Common myeloid progenitor, CD34-positive (primary cell): ENCODE results near the gene PPIP5K2.

Experiments used
- CTCF ChIA-PET: fragments of 350-600 bp; sonication (Branson Sonifier 250); formaldehyde crosslinking; loops from one replicate; lab custom pipeline; 2021; ENCODE audit warnings: antibody characterized with exemption; lab: Charles Lee
- POLR2A ChIA-PET: fragments of 350-600 bp; sonication (Branson Sonifier 250); formaldehyde crosslinking; loops from one replicate; lab custom pipeline; 2021; ENCODE audit warnings: antibody characterized with exemption; lab: Charles Lee
- DNase-seq, 3 donors: peaks; one replicate each; pipeline versions ENCODE4 v3.0.0 to v3.0.0-alpha.2; 2013
- H3K27ac ChIP-seq, 2 experiments: 1 replicate in 1 of 2; 2 replicates in 1 of 2; pipeline ENCODE4 v1.7.0; 2013; ENCODE audit warnings: inconsistent platforms in 2 of 2, low read length in 2 of 2, mild to moderate bottlenecking in 2 of 2, low read depth in 1 of 2, moderate library complexity in 1 of 2; ENCODE audit not compliant: severe bottlenecking in 2 of 2, insufficient read depth in 1 of 2, poor library complexity in 1 of 2
- H3K27me3 ChIP-seq, 5 experiments: replicated peaks in 2 of 5; 1 replicate in 3 of 5; 2 replicates in 2 of 5; pipeline versions ENCODE4 v1.6.1 to v1.7.0; 2013; ENCODE audit warnings: low read length in 4 of 5, mild to moderate bottlenecking in 2 of 5, moderate library complexity in 2 of 5, inconsistent platforms in 1 of 5; ENCODE audit not compliant: insufficient read depth in 5 of 5, control insufficient read depth in 4 of 5
- H3K36me3 ChIP-seq, 4 experiments: 1 replicate in 2 of 4; 2 replicates in 2 of 4; pipeline versions ENCODE4 v1.6.1 to v1.7.0; 2013; ENCODE audit warnings: low read length in 3 of 4, control low read depth in 1 of 4, mild to moderate bottlenecking in 1 of 4; ENCODE audit not compliant: control insufficient read depth in 4 of 4, insufficient read depth in 4 of 4
- H3K4me1 ChIP-seq, 4 experiments: 1 replicate in 3 of 4; 2 replicates in 1 of 4; pipeline versions ENCODE4 v1.6.1 to v1.7.1; 2013; ENCODE audit warnings: low read length in 3 of 4, mild to moderate bottlenecking in 3 of 4, control low read depth in 1 of 4, inconsistent platforms in 1 of 4, moderate library complexity in 1 of 4; ENCODE audit not compliant: control insufficient read depth in 4 of 4, insufficient read depth in 4 of 4; ENCODE audit errors: control extremely low read depth in 1 of 4
- H3K4me3 ChIP-seq, 7 experiments: 1 replicate in 4 of 7; 2 replicates in 3 of 7; pipeline versions ENCODE4 v1.5.1 to v1.7.0; 2013; ENCODE audit warnings: mild to moderate bottlenecking in 7 of 7, low read length in 6 of 7, moderate library complexity in 6 of 7, inconsistent platforms in 2 of 7, low read depth in 2 of 7, control low read depth in 1 of 7; ENCODE audit not compliant: insufficient read depth in 4 of 7, control insufficient read depth in 1 of 7; ENCODE audit errors: extremely low read depth in 1 of 7
- H3K9me3 ChIP-seq, 5 experiments: 1 replicate in 4 of 5; 2 replicates in 1 of 5; pipeline versions ENCODE4 v1.6.1 to v1.7.1; 2013; ENCODE audit warnings: low read length in 4 of 5, mild to moderate bottlenecking in 2 of 5, inconsistent platforms in 1 of 5, low read depth in 1 of 5, moderate library complexity in 1 of 5; ENCODE audit not compliant: control insufficient read depth in 4 of 5, insufficient read depth in 2 of 5; ENCODE audit errors: control extremely low read depth in 1 of 5
- WGBS: methylation state at CpG from one replicate; pipeline ENCODE4 v1.1.5; 2013; ENCODE audit not compliant: insufficient coverage; 5-methylcytosine and 5-hydroxymethylcytosine counted together

PPIP5K2 gene

GRCh38 chr5:103119070-103119764 lies 884 bp upstream of the PPIP5K2 start:
- H3K27me3 ChIP-seq: no peaks in the 10 kb centered on the region
- no peaks in the 10 kb centered on the region for H3K9me3 ChIP-seq
- ChIA-PET POLR2A (interaction anchor here (0.9 to 1.2 kb wide), 2 partner anchors 10 kb away, joined by 5 to 8 read pairs; no protein-coding TSS in a partner anchor), CTCF (interaction anchor here (0.9 to 2.4 kb wide), 5 partner anchors 11 to 1177 kb away, joined by 3 to 6 read pairs (median 3); partner anchors contain the start of gene SLCO4C1)
- H3K4me3 ChIP-seq: peak overlapping the region; percentile 82 to 100 (median 98)
- DNase-seq: peak; percentile 22 to 60 (median 45)
- peak overlapping the region; percentile 88 to 97 for H3K27ac ChIP-seq
- WGBS: 2% methylated on average over 15 of the region's 15 CpGs
- H3K4me1 ChIP-seq: peaks cover 14 to 45% (median 33%) of the 10 kb centered on the region in 4 experiments
- peaks cover 0 to 13% (median 0%) of the 10 kb centered on the region in 4 experiments for H3K36me3 ChIP-seq

GRCh38 chr5:103120607-103121200 lies 603 bp downstream of the PPIP5K2 start:
- CTCF ChIA-PET: interaction anchor here (0.9 to 2.4 kb wide), 5 partner anchors 9 to 824 kb away, joined by 3 to 6 read pairs (median 3); partner anchors contain the start of gene SLCO4C1
- Histone ChIP-seq H3K27me3 (no peaks in the 10 kb centered on the region), H3K27ac (peak overlapping the region; percentile 88 to 97), H3K4me1 (peaks cover 14 to 45% (median 33%) of the 10 kb centered on the region in 4 experiments), H3K36me3 (peaks cover 0 to 13% (median 3%) of the 10 kb centered on the region in 4 experiments), H3K4me3 (peak overlapping the region; percentile 82 to 100 (median 98)), H3K9me3 (no peaks in the 10 kb centered on the region)
- WGBS: 0% methylated on average over 11 of the region's 17 CpGs
- DNase-seq: no peak
- POLR2A ChIA-PET: interaction anchor here (0.7 to 1.2 kb wide), 2 partner anchors 8 to 151 kb away, joined by 5 to 8 read pairs; no protein-coding TSS in a partner anchor

DNA sequence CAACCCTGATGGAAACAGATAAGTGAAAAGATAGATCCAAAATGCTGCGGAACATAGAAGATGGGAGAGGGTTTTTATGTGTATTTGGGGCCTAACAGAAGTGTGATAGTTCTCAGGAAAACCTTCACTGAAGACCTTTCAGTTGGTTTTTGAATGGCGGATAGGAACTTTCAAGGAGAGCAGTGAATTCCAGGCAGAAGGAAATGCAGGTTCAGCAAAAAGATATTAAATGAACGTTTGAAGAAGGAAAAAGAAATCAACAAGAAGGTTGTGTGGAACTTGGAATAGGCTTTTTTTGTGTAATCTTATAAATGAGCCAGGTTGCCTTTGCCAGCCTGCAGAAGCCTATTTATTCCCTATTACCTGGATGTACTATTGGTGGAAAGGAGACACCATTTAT lies 2.1 kb downstream of the PPIP5K2 start:
- Histone ChIP-seq H3K4me3 (peak overlapping the region in 2 of 7 experiments; percentile 34 to 100), H3K27ac (no peak overlapping the region), H3K36me3 (peaks cover 0 to 13% (median 3%) of the 10 kb centered on the region in 4 experiments), H3K9me3 (no peaks in the 10 kb centered on the region), H3K27me3 (no peaks in the 10 kb centered on the region), H3K4me1 (peaks cover 14 to 44% (median 33%) of the 10 kb centered on the region in 4 experiments)
- DNase-seq: no peak
- ChIA-PET POLR2A (no interaction called here), CTCF (interaction anchor here (1.2 kb wide), 1 partner anchor 17 kb away, joined by 4 read pairs; no protein-coding TSS in a partner anchor)
- WGBS: 70% methylated on average over 3 of the region's 3 CpGs

GRCh38 chr5:103126557-103126956 lies 6.5 kb downstream of the PPIP5K2 start:
- no peak for DNase-seq
- no peaks in the 10 kb centered on the region for H3K27me3 ChIP-seq
- no peaks in the 10 kb centered on the region for H3K9me3 ChIP-seq
- H3K4me1 ChIP-seq: peaks cover 2 to 14% (median 10%) of the 10 kb centered on the region in 4 experiments
- WGBS: 100% methylated on average over 5 of the region's 5 CpGs
- CTCF ChIA-PET: interaction anchor here (1.0 to 1.6 kb wide), 2 partner anchors 13 to 21 kb away, joined by 3 to 7 read pairs; no protein-coding TSS in a partner anchor
- POLR2A ChIA-PET: no interaction called here
- H3K36me3 ChIP-seq: peaks cover 2 to 18% (median 7%) of the 10 kb centered on the region in 4 experiments
- no peak overlapping the region for H3K4me3 ChIP-seq
- H3K27ac ChIP-seq: no peak overlapping the region

GRCh38 chr5:103127292-103127817 lies 7.3 kb downstream of the PPIP5K2 start:
- Histone ChIP-seq H3K4me3 (no peak overlapping the region), H3K27me3 (no peaks in the 10 kb centered on the region), H3K4me1 (peaks cover 0 to 6% (median 4%) of the 10 kb centered on the region in 4 experiments), H3K9me3 (no peaks in the 10 kb centered on the region), H3K36me3 (peaks cover 2 to 17% (median 7%) of the 10 kb centered on the region in 4 experiments), H3K27ac (no peak overlapping the region)
- DNase-seq: no peak
- ChIA-PET POLR2A (no interaction called here), CTCF (interaction anchor here (1.0 to 1.6 kb wide), 2 partner anchors 12 to 20 kb away, joined by 3 to 7 read pairs; no protein-coding TSS in a partner anchor)
- no CpG with 5 or more reads among the region's 2 CpGs for WGBS

DNA sequence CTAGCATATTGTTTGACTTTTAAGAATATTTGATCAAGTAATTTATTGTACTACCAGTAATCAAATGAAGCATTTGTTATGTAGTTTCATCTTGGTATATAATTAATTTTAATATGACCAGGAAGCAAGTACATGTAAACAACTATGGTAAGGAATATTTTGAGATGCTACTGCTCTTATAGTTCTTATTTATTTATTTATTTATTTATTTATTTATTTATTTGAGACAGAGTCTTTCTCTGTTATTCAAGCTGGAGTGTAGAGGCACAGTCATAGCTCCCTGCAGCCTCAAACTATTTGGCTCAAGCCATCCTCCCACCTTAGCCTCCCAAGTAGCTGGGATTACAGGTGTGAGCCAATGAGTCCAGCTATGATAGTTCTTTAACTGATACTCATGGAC lies 8.1 kb downstream of the PPIP5K2 start:
- ChIA-PET CTCF (interaction anchor here (1.0 kb wide), 1 partner anchor 11 kb away, joined by 9 read pairs; no protein-coding TSS in a partner anchor), POLR2A (interaction anchor here (1.8 kb wide), 1 partner anchor 8 kb away, joined by 8 read pairs; the partner anchor contains the start of genes GIN1 and PPIP5K2)
- no peaks in the 10 kb centered on the region for H3K4me1 ChIP-seq
- H3K36me3 ChIP-seq: peaks cover 2 to 10% (median 7%) of the 10 kb centered on the region in 4 experiments
- no peaks in the 10 kb centered on the region for H3K9me3 ChIP-seq
- H3K4me3 ChIP-seq: no peak overlapping the region
- no peak overlapping the region for H3K27ac ChIP-seq
- DNase-seq: no peak
- H3K27me3 ChIP-seq: no peaks in the 10 kb centered on the region
